IPS-NIHi7 (cell line): ENCODE data around the gene PSMD14.

Experiments
- DNase-seq: peaks from one replicate; pipeline ENCODE4 v3.0.0; 2012; ENCODE audit warnings: mixed read lengths; ENCODE audit errors: extremely low spot score

PSMD14 gene

DNA sequence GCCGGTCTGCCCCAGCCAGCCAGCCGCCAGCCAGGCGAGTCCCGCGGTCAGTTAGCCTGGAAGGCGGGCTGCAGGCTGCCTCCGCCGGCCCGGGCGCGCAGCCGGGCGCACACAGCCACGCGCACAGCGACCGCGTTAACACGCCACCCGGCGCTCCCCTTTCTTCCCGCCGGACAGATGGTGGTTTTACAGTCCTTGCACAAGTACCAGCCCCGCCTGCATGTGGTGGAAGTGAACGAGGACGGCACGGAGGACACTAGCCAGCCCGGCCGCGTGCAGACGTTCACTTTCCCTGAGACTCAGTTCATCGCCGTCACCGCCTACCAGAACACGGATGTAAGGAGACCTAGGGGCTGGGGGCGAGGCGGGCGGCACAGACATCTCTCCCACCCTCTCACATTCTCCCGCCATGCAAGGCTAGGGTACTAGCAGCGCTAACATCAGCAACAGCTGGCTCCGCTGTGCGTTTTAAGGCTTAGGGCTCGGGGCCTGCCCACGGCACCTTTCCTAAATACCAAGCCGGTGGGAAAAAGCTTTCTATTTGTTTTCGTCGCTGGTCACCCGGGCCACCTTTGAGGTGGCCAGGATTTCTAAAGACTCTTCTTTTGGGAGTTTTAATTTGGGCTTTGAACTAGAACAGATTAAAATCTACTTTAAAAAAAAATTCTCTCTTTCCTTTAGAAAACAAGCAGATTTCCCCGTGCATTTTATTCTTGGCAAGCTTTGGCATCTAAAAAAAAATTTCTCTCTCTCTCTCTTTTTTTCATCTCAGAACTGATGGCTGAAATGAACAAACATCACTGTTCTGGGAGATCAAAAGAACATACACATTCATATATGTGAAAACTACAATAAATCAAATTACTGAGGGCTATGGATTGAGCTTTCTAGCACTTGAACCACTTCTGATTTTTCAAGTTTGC is 110.8 kb downstream of the PSMD14 start:
- peak; percentile 56 for DNase-seq

- DNase-seq, result no peak
Measured at GRCh38 chr2:161419638-161420190, 111.5 kb downstream of the PSMD14 start.

GRCh38 chr2:161420406-161421074 is 112.3 kb downstream of the PSMD14 start:
- DNase-seq, result no peak

GRCh38 chr2:161421686-161422085 is 113.5 kb downstream of the PSMD14 start:
- DNase-seq, result no peak

DNA sequence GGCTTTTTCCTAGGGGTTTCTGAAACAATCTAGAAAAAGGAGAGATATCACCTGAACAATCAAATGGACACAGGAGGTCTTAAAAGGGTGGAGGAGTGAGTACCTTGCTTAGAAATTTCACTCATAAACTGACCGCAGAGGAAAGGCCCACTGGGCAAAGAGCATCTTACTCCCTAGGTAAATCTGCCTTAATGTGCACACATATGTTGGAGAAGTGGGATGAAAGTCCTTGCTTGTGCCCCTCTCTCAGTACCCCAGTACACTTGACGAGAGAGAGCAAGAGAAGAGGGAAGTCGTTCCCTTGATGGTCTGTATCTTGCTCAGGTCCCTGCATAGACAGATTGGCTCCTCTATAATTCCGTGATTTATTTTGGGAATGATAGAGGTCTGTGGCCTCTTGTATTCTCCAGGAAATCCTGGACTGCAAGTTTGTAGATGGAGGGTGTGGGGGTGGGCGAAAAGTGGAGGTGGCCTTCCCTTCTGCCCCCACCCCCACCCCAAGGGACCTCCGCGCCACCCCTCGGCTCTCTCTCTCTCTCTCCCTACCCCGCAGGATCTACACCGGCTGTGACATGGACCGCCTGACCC is 114.7 kb downstream of the PSMD14 start:
- no peak for DNase-seq

- peak; percentile 52 for DNase-seq
Measured at GRCh38 chr2:161423421-161424393, 115.5 kb downstream of the PSMD14 start.

- no peak for DNase-seq
Measured at GRCh38 chr2:161424394-161424769, 116.2 kb downstream of the PSMD14 start.

- DNase-seq, result no peak
Measured at GRCh38 chr2:161424891-161425727, 116.9 kb downstream of the PSMD14 start.

DNA sequence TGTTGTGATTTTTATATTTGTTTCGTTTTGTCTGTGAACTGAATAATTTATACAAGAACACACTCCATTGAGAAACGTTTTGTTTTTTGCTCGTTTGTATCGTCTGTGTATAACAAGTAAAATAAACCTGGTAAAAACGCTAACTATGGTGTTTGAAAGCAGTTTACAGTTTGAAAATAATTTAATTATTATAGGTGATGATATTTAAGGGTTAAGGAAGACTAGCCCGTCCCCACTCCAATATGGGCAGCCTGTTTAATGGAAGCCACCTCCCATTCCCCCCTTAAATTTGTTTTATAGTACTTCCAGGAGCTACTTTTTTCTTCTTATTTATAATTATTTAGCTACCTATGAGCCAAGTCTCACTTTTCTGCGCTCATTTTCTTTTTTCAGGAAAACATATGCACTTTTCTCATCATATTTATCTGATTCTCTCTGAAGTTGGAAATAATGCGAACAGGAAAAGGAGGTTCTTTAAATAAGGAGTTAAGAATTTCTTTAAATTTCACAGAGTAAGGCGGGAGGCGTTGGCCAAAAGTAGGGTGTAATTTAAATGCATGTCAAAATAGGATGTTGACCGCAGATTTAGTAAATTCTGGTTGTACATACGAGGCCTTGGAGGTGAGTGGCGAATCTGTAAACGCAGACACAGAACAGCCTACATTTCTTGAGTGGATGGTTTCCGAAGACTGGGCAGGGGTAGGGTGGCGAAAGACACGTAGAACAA is 117.7 kb downstream of the PSMD14 start:
- DNase-seq, result no peak

- DNase-seq, result no peak
Measured at GRCh38 chr2:161426455-161426921, 118.3 kb downstream of the PSMD14 start.

DNA sequence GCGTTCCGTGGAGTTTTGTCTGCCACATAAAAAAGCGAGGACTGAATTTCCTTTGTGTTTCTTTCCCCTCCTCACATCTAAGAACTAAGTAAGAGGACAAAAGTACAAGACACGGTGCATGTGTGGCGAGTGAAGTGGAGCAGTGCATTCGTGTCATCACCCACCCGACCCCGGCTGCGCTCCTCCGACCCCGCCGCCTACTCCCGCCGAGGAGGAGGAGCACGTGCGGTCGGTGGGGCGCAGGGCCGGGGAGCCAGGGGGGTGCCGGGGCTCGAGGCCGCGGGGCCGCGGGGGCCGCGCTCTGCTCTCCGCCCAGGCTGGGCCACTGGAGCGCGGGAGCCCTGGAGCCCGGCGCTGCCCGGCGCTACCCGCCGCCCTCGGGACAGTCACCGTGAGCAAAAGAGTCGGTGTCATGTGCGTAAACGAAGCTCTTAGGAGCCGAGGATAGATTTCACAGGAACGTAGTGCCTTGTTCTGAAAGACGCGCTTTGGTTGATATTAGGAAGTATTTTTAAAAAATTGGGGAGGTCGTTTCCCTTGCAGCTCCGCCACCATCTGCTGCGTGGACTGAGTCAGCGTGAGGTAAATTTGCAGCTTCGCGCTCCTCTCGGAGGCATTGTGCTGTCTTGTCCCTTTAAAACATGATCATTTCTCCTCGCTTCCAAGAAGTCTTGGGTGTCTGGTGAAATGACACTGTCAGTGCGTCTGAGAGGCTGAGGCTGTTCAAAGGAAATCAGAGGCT is 118.9 kb downstream of the PSMD14 start:
- DNase-seq, result no peak

DNA sequence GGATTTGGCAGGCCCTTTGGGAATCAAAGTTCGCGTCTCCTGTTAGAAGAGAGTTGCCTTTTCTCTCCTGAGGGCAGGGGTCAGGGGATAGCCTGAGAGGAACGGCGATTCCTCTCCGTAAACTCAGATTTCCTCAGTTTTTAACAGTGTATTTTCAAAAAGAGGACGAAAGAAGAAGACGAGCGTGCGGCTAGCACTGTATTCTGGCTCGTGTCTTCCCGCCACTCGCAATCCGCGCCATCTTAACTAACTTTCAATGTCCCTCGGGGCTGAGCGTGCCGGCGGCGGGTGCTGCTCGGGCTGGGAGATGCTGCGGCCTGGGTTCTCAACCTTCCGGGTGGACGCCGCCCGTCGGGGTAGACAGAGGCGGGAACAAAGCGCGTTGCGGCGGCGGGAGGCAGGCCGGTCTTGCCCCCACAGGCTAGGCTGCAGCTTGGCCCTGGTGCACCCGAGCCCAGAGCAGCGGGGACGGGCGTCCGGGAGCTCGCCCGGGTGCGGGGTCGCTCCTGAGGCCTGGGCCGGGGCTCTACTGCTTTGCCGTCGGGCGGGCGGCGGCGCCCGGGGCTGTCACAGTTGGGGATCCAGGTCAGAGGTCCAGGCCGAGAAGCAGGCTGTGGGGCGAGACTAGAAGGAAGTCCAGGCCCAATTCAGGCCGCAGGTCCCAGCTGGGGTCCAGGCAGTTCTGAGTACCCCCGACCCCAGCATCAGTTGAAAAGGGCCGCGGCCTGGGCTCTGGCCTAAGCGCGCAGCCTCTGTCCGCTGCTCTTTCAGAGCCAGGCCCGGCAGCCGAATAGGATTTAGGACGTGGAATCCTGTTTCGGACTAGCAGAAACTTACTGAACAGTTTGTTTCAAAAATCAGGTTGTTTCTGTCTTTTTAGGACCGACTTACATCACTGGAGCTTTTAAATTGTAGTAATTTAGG is 119.7 kb downstream of the PSMD14 start:
- no peak for DNase-seq

DNA sequence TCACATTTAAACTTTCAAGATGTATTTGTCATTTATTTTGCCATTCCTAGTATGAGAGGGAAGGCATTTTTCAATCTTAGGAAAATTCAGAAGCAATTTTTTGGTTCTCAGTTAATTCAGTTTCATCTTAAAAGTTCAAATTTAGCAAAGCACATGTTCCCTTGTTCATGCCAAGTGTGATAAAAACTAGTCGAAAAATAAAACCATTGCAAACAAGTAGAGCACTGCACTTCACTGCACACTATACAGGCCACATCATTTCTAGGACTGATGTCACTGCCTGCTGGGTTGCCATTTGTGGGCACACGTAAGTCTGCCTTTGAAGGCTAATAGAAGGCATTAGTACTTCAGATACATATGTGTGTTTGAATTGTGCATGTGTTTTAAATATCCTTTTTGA is 122.2 kb downstream of the PSMD14 start:
- DNase-seq, result no peak

DNA sequence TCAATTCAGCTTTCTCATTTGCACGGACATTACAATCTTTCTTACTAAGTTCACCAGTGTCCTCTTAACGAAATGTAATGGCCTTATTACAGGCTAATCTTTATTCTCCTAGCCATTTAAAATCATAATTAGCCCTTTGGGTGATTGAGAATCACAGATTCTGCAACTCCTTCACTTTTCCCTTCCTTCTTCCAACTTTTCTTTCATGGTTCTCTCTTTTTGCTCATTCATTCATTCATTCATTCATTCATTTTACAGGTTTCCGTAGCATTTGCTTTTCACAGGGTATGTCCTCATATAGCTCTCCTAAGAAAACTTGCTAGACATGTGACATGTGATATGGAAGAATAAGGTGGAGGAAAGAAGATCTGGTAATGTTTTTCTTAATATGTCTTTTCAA is 123.9 kb downstream of the PSMD14 start:
- DNase-seq, result no peak

GRCh38 chr2:161434118-161434517 is 125.9 kb downstream of the PSMD14 start:
- no peak for DNase-seq

DNA sequence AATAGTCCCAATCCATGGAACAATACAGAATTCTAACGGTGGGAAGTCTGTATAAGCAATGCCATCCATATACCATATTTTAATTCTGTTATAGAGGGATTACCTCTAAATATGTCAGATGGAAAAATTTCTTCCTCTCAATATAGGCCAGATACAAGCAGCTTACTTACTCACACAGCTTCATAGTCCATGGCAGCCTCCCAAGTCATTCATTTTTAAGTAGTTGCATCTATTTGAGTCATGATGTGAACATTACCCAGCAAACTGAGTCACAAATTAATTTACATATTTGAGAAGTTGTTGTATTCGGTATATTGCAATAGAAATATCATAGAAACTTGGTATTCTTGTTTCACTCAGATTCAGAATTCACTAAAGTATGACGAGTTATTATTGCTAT is 128.2 kb downstream of the PSMD14 start:
- no peak for DNase-seq

- DNase-seq, result no peak
Measured at GRCh38 chr2:161438598-161438997, 130.4 kb downstream of the PSMD14 start.

DNA sequence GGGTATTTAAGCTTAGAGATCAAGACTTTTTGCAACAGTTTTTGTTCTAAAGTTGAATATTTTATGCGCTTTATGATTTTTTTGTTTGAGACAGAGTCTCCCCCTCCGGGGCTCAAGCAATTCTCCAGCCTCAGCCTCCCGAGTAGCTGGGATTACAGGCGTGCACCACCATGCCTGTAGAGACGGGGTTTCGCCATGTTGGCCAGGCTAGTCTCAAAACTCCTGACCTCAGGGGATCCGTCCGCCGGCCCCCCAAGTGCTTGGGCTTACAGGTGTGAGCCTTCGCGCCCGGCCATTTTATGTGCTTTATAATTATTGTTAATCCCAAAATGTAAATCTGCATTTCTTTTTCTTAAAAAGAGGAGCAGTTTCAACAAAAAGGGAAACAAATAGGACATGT is 136.9 kb downstream of the PSMD14 start:
- no peak for DNase-seq
